AG04450 (cell line): ENCODE data around the gene MFAP3L. TPM values are rescaled to one million over a fixed set of nuclear protein-coding genes. Genes with fewer than 3 reads are reported as not detected.

Source experiments
- CTCF ChIA-PET: fragments of 300-600, 350-600 bp; formaldehyde crosslinking; extraction: SDS; loops from one replicate; lab custom pipeline; 2022; ENCODE audit warnings: antibody characterized with exemption, inconsistent platforms; lab: Charles Lee
- POLR2A ChIA-PET: fragments of 350-600 bp; formaldehyde crosslinking; extraction: SDS; loops from one replicate; lab custom pipeline; 2021; ENCODE audit warnings: antibody characterized with exemption, inconsistent platforms; lab: Yijun Ruan, JAX
- DNase-seq: peaks from one replicate; pipeline ENCODE4 v3.0.0-alpha.2; 2011; ENCODE audit warnings: low read depth, low spot score
- H3K27ac ChIP-seq: one replicate; pipeline ENCODE4 v1.5.1; 2012; ENCODE audit warnings: low read depth, low read length, control low read depth
- H3K27me3 ChIP-seq: one replicate; pipeline ENCODE4 v1.6.0; 2012; ENCODE audit warnings: low read length; ENCODE audit not compliant: control insufficient read depth, insufficient read depth
- H3K4me3 ChIP-seq: 2 replicates; pipeline ENCODE4 v1.5.1; 2011; ENCODE audit warnings: mild to moderate bottlenecking, low read depth, low read length, control low read depth
- H3K9me3 ChIP-seq: 2 replicates; pipeline ENCODE4 v1.5.1; 2012; ENCODE audit warnings: low read length; ENCODE audit not compliant: control insufficient read depth, insufficient read depth
- polyA plus RNA-seq: library from polyadenylated mRNA; depleted of rRNA; stranded (reverse); fragments of >200 nt; gene quantifications from 2 replicates; pipeline ENCODE4 v1.2.3, GENCODE V29; 2011
- TF ChIP-seq, protein P1 (sequence below): IDR thresholded peaks from 2 replicates; pipeline ENCODE4 v1.5.1; 2011; ENCODE audit warnings: low read depth, low read length, control low read depth, inconsistent platforms

MFAP3L gene
- polyA plus RNA-seq, 1 experiment, result 0.31 TPM

GRCh38 chr4:170037481-170037880 is 11.3 kb upstream of the MFAP3L start:
- H3K9me3 ChIP-seq, result no peaks in the 10 kb centered on the region
- DNase-seq, result no peak
- ChIA-PET CTCF (no interaction called here), POLR2A (no interaction called here)
- TF ChIP-seq, protein P1, sequence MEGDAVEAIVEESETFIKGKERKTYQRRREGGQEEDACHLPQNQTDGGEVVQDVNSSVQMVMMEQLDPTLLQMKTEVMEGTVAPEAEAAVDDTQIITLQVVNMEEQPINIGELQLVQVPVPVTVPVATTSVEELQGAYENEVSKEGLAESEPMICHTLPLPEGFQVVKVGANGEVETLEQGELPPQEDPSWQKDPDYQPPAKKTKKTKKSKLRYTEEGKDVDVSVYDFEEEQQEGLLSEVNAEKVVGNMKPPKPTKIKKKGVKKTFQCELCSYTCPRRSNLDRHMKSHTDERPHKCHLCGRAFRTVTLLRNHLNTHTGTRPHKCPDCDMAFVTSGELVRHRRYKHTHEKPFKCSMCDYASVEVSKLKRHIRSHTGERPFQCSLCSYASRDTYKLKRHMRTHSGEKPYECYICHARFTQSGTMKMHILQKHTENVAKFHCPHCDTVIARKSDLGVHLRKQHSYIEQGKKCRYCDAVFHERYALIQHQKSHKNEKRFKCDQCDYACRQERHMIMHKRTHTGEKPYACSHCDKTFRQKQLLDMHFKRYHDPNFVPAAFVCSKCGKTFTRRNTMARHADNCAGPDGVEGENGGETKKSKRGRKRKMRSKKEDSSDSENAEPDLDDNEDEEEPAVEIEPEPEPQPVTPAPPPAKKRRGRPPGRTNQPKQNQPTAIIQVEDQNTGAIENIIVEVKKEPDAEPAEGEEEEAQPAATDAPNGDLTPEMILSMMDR, result no peak
- H3K27me3 ChIP-seq, result peaks cover 2% of the 10 kb centered on the region
- no peak overlapping the region for H3K27ac ChIP-seq
- no peak overlapping the region for H3K4me3 ChIP-seq

GRCh38 chr4:170035845-170036244 is 9.7 kb upstream of the MFAP3L start:
- POLR2A ChIA-PET, result no interaction called here
- TF ChIP-seq, protein P1, result no peak
- H3K27ac ChIP-seq, result no peak overlapping the region
- CTCF ChIA-PET, result interaction anchor here (3.3 kb wide), 1 partner anchor 13 kb away, joined by 14 read pairs; no protein-coding TSS in a partner anchor
- H3K9me3 ChIP-seq, result no peaks in the 10 kb centered on the region
- no peak overlapping the region for H3K4me3 ChIP-seq
- DNase-seq, result no peak
- peaks cover 5% of the 10 kb centered on the region for H3K27me3 ChIP-seq

DNA sequence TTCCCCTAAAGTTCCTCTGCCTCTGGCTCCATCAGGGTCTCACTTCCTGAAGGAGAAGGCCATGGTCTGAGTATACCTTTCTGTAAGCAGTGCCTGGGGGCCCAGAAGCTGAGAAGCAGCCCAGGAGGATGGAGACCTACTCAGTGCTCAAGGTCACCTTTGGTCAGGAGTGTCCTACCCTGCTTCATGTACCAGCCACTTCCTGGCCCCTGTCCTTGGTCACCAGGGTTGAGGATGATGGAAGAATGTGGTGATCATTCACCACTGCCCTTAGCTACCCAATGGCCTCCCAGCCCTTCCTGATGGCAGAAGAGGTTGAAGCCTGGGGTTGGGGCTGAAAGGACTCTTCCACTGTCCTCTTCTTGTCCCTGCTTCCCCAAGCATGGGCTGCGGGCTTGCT is 9.0 kb upstream of the MFAP3L start:
- Histone ChIP-seq H3K9me3 (no peaks in the 10 kb centered on the region), H3K27ac (no peak overlapping the region), H3K27me3 (peaks cover 5% of the 10 kb centered on the region), H3K4me3 (no peak overlapping the region)
- no peak for DNase-seq
- ChIA-PET CTCF (interaction anchor here (3.3 kb wide), 1 partner anchor 13 kb away, joined by 14 read pairs; no protein-coding TSS in a partner anchor), POLR2A (no interaction called here)
- TF ChIP-seq, protein P1, result no peak

GRCh38 chr4:170033999-170034398 is 7.8 kb upstream of the MFAP3L start:
- Histone ChIP-seq H3K4me3 (no peak overlapping the region), H3K27me3 (peaks cover 5% of the 10 kb centered on the region), H3K27ac (no peak overlapping the region), H3K9me3 (no peaks in the 10 kb centered on the region)
- ChIA-PET POLR2A (no interaction called here), CTCF (interaction anchor here (1.5 to 3.3 kb wide), 2 partner anchors 15 to 223 kb away, joined by 8 to 14 read pairs; no protein-coding TSS in a partner anchor)
- no peak for DNase-seq
- TF ChIP-seq, protein P1, result no peak

GRCh38 chr4:170030121-170030520 is 3.9 kb upstream of the MFAP3L start:
- ChIA-PET CTCF (interaction anchor here (1.3 to 2.4 kb wide), 2 partner anchors 18 to 464 kb away, joined by 4 to 9 read pairs; no protein-coding TSS in a partner anchor), POLR2A (no interaction called here)
- TF ChIP-seq, protein P1, result no peak
- no peak for DNase-seq
- peaks cover 9% of the 10 kb centered on the region for H3K9me3 ChIP-seq
- no peak overlapping the region for H3K4me3 ChIP-seq
- peaks cover 16% of the 10 kb centered on the region for H3K27me3 ChIP-seq
- no peak overlapping the region for H3K27ac ChIP-seq
